ENCODE data around the gene NPIPB6.

Gene NPIPB6

DNA sequence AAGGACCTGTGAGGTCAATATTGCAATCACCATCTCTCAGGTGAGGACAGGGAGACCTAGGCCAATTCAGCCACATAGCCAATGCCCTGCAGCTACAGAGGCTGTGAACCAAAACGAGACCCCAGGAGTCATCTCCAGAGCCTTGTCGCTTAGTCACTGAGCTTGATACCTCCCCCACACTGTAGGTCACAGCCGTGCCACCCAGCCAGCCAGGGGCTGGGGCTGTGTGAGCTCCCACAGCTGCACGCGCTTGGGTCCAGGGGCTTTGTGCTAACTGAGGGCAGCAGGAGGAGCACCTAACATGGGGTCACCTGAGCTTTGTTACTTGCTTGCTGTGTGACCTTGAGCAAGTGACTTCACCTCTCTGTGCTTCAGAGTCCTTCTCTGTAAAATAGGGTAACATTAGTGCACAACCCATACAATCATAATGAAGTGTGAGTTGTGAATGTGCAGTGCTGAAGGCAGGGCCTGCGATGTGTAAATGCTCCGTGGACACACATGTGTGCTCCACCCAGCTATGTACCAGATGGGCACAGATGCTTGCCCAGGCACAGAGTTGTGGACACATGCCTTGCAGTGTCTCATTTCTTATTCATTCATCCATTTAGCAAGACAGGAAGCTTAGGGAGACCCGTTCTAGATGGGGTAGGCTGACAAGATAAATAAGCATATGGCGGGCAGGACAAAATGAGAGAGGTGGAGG lies 45.1 kb downstream of the NPIPB6 start:
- Histone ChIP-seq H3K4me3 (ENCODE audit: low read depth, low read length) (no peak overlapping the region), H2AFZ (ENCODE audit: insufficient read depth, low read length, poor library complexity) (no peak overlapping the region), H4K91ac (ENCODE audit: low read depth, low read length) (no peak overlapping the region), H3K14ac (ENCODE audit: low read length) (no peak overlapping the region), H4K8ac (ENCODE audit: low read depth, low read length) (no peak overlapping the region), H3K9me3 (ENCODE audit: insufficient read depth, low read depth, low read length) (peaks cover 1% of the 10 kb centered on the region), H3K27me3 (ENCODE audit: insufficient read depth, low read length) (no peaks in the 10 kb centered on the region), H3K27ac (ENCODE audit: low read depth, low read length) (no peak overlapping the region), H2BK5ac (ENCODE audit: low read depth, low read length, poor library complexity) (no peak overlapping the region), H3K79me2 (ENCODE audit: control insufficient read depth, insufficient read depth, low read length, poor library complexity) (no peaks in the 10 kb centered on the region), H4K12ac (ENCODE audit: low read depth, low read length) (no peak overlapping the region), H3K4me1 (ENCODE audit: control insufficient read depth in 1 of 2, insufficient read depth in 2 of 2, low read length in 2 of 2) (no peaks in the 10 kb centered on the region), H3K4me2 (ENCODE audit: low read length) (no peak overlapping the region), H3K36me3 (ENCODE audit: control insufficient read depth in 1 of 2, insufficient read depth in 2 of 2, low read length in 2 of 2) (peaks cover 10 to 15% of the 10 kb centered on the region in 2 experiments), H3K18ac (ENCODE audit: low read length) (no peak overlapping the region), H3K23ac (ENCODE audit: low read length) (no peak overlapping the region), H3K79me1 (ENCODE audit: low read length) (no peaks in the 10 kb centered on the region), H3K4ac (ENCODE audit: low read depth, low read length) (no peak overlapping the region), H3K9ac (ENCODE audit: low read length) (no peak overlapping the region), H2BK120ac (ENCODE audit: insufficient read depth, low read length, poor library complexity) (no peak overlapping the region), H2AK5ac (ENCODE audit: low read length) (no peak overlapping the region), H2BK12ac (ENCODE audit: low read length) (no peak overlapping the region)
- DNase-seq, result no peak
- WGBS (ENCODE audit: extremely low coverage, insufficient coverage, insufficient read length), result no CpG with 5 or more reads among the region's 9 CpGs

DNA sequence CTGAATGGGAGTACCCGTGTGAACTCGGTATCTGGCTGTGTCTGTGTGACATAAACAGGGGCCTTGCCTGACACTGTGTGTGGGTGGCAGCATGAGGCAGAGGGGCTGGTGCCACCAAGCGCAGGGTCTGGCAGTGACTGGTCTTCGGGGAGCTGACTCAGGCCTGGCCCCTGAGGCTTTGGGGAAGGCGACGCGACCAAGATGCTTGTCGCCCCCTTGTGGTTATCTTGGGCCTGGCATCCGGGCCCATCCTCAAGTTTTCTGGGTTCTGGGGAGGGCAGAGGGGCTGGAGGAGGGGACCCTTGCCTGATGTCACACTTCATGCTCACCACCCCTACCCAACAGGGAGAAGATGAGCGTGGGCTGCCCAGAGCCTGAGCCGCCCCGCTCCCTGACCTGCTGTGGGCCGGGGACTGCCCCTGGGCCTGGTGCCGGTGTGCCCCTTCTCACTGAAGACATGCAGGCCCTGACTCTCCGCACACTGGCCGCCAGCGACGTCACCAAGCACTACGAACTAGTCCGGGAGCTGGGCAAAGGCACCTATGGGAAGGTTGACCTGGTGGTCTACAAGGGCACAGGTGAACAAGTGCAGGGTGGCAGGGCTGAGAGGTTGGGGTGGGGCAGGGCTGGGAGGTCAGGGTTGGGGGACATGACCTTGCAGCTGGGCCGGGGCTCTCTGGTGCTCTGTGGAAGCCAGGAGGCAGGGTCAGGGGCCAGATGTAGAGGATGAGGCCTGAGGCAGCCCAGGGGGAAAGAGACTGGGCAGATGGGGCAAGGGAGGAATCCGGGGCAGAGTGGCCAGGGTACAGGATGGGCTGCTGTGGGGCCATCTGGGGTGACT lies 46.0 kb downstream of the NPIPB6 start:
- Histone ChIP-seq H3K79me2 (ENCODE audit: control insufficient read depth, insufficient read depth, low read length, poor library complexity) (no peaks in the 10 kb centered on the region), H3K9me3 (ENCODE audit: insufficient read depth, low read depth, low read length) (no peaks in the 10 kb centered on the region)
- no CpG with 5 or more reads among the region's 22 CpGs for WGBS (ENCODE audit: extremely low coverage, insufficient coverage, insufficient read length)

DNA sequence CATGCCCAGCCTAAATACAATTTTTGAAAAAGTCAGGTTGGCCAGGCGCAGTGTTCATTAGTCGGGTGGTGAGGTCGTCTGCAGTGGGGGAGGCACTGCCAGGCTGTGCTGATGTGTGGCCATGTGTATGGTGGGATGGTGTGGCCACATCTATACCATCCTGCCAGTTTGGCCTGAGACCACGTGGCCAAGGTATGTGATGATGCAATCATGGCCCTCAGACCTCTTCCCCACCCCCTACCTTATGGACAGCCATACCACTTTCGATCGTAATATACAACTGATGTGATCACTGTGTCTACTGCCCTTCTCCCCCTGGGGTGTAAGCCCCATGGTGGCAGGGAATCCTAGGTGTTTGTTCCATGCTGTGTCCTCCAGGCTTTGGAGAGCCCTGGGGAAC lies 47.3 kb downstream of the NPIPB6 start:
- peaks cover 10 to 18% of the 10 kb centered on the region in 2 experiments for H3K36me3 ChIP-seq (ENCODE audit: control insufficient read depth in 1 of 2, insufficient read depth in 2 of 2, low read length in 2 of 2)
- no CpG with 5 or more reads among the region's 6 CpGs for WGBS (ENCODE audit: extremely low coverage, insufficient coverage, insufficient read length)
- H3K4me3 ChIP-seq (ENCODE audit: low read depth, low read length), result peak overlapping the region; percentile 47
- H4K91ac ChIP-seq (ENCODE audit: low read depth, low read length), result no peak overlapping the region
- no peak overlapping the region for H2BK120ac ChIP-seq (ENCODE audit: insufficient read depth, low read length, poor library complexity)
- no peaks in the 10 kb centered on the region for H3K27me3 ChIP-seq (ENCODE audit: insufficient read depth, low read length)
- no peak overlapping the region for H3K18ac ChIP-seq (ENCODE audit: low read length)
- no peak overlapping the region for H4K8ac ChIP-seq (ENCODE audit: low read depth, low read length)
- no peaks in the 10 kb centered on the region for H3K79me1 ChIP-seq (ENCODE audit: low read length)
- no peak overlapping the region for H2BK5ac ChIP-seq (ENCODE audit: low read depth, low read length, poor library complexity)
- no peak for DNase-seq
- H3K4me2 ChIP-seq (ENCODE audit: low read length), result no peak overlapping the region
- no peak overlapping the region for H3K27ac ChIP-seq (ENCODE audit: low read depth, low read length)
- H2AFZ ChIP-seq (ENCODE audit: insufficient read depth, low read length, poor library complexity), result no peak overlapping the region
- no peak overlapping the region for H3K23ac ChIP-seq (ENCODE audit: low read length)
- no peak overlapping the region for H3K4ac ChIP-seq (ENCODE audit: low read depth, low read length)
- no peaks in the 10 kb centered on the region for H3K9me3 ChIP-seq (ENCODE audit: insufficient read depth, low read depth, low read length)
- H3K4me1 ChIP-seq (ENCODE audit: control insufficient read depth in 1 of 2, insufficient read depth in 2 of 2, low read length in 2 of 2), result no peaks in the 10 kb centered on the region
- no peak overlapping the region for H3K9ac ChIP-seq (ENCODE audit: low read length)
- no peak overlapping the region for H2AK5ac ChIP-seq (ENCODE audit: low read length)
- H2BK12ac ChIP-seq (ENCODE audit: low read length), result no peak overlapping the region
- no peak overlapping the region for H3K14ac ChIP-seq (ENCODE audit: low read length)
- H3K79me2 ChIP-seq (ENCODE audit: control insufficient read depth, insufficient read depth, low read length, poor library complexity), result no peaks in the 10 kb centered on the region
- no peak overlapping the region for H4K12ac ChIP-seq (ENCODE audit: low read depth, low read length)

More for the DNA sequence above, 46.0 kb downstream of the NPIPB6 start:
- no peak overlapping the region for H2BK5ac ChIP-seq (ENCODE audit: low read depth, low read length, poor library complexity)
- H3K4me2 ChIP-seq (ENCODE audit: low read length), result no peak overlapping the region
- no peak overlapping the region for H2BK120ac ChIP-seq (ENCODE audit: insufficient read depth, low read length, poor library complexity)
- H3K4me1 ChIP-seq (ENCODE audit: control insufficient read depth in 1 of 2, insufficient read depth in 2 of 2, low read length in 2 of 2), result no peaks in the 10 kb centered on the region
- H3K27me3 ChIP-seq (ENCODE audit: insufficient read depth, low read length), result no peaks in the 10 kb centered on the region
- no peak overlapping the region for H3K27ac ChIP-seq (ENCODE audit: low read depth, low read length)
- H4K12ac ChIP-seq (ENCODE audit: low read depth, low read length), result no peak overlapping the region
- no peak overlapping the region for H3K9ac ChIP-seq (ENCODE audit: low read length)
- no peak overlapping the region for H4K8ac ChIP-seq (ENCODE audit: low read depth, low read length)
- H3K36me3 ChIP-seq (ENCODE audit: control insufficient read depth in 1 of 2, insufficient read depth in 2 of 2, low read length in 2 of 2), result peaks cover 10 to 18% of the 10 kb centered on the region in 2 experiments
- H4K91ac ChIP-seq (ENCODE audit: low read depth, low read length), result no peak overlapping the region
- H2AFZ ChIP-seq (ENCODE audit: insufficient read depth, low read length, poor library complexity), result no peak overlapping the region
- H3K4me3 ChIP-seq (ENCODE audit: low read depth, low read length), result no peak overlapping the region
- H3K14ac ChIP-seq (ENCODE audit: low read length), result no peak overlapping the region
- no peak overlapping the region for H3K18ac ChIP-seq (ENCODE audit: low read length)
- no peak overlapping the region for H2AK5ac ChIP-seq (ENCODE audit: low read length)
- no peak overlapping the region for H3K4ac ChIP-seq (ENCODE audit: low read depth, low read length)
- DNase-seq, result peak; percentile 38 to 73
- no peak overlapping the region for H2BK12ac ChIP-seq (ENCODE audit: low read length)
- no peak overlapping the region for H3K23ac ChIP-seq (ENCODE audit: low read length)
- H3K79me1 ChIP-seq (ENCODE audit: low read length), result no peaks in the 10 kb centered on the region

DNA sequence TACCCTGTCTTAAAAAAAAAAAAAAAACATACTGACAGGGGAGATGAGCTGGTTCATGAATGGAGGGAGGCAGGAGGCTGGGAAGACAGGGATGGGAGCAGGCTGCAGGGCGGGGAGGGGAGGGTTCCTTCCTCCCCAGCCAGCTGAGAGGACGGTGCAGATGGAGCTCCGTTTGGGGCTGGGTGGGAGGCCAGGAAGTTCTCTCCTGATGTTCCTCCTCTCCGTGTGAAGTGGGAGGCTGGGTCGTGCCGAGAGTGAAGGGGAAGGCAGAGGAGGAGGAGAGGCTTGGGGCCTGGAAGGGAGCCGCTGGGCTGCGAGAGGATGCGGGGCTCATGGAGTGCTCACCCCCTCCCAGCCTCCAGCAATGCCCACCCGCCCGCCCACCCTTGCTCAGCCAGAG lies 49.7 kb downstream of the NPIPB6 start:
- H4K12ac ChIP-seq (ENCODE audit: low read depth, low read length), result no peak overlapping the region
- H3K23ac ChIP-seq (ENCODE audit: low read length), result no peak overlapping the region
- H3K4ac ChIP-seq (ENCODE audit: low read depth, low read length), result no peak overlapping the region
- no peaks in the 10 kb centered on the region for H3K4me1 ChIP-seq (ENCODE audit: control insufficient read depth in 1 of 2, insufficient read depth in 2 of 2, low read length in 2 of 2)
- H3K14ac ChIP-seq (ENCODE audit: low read length), result no peak overlapping the region
- peaks cover under 1 to 13% of the 10 kb centered on the region in 2 experiments for H3K36me3 ChIP-seq (ENCODE audit: control insufficient read depth in 1 of 2, insufficient read depth in 2 of 2, low read length in 2 of 2)
- no peak overlapping the region for H2BK12ac ChIP-seq (ENCODE audit: low read length)
- H2AFZ ChIP-seq (ENCODE audit: insufficient read depth, low read length, poor library complexity), result no peak overlapping the region
- H3K4me3 ChIP-seq (ENCODE audit: low read depth, low read length), result no peak overlapping the region
- H3K18ac ChIP-seq (ENCODE audit: low read length), result no peak overlapping the region
- H3K79me2 ChIP-seq (ENCODE audit: control insufficient read depth, insufficient read depth, low read length, poor library complexity), result no peaks in the 10 kb centered on the region
- DNase-seq, result no peak
- H2BK5ac ChIP-seq (ENCODE audit: low read depth, low read length, poor library complexity), result no peak overlapping the region
- no peaks in the 10 kb centered on the region for H3K27me3 ChIP-seq (ENCODE audit: insufficient read depth, low read length)
- no CpG with 5 or more reads among the region's 11 CpGs for WGBS (ENCODE audit: extremely low coverage, insufficient coverage, insufficient read length)
- H3K79me1 ChIP-seq (ENCODE audit: low read length), result no peaks in the 10 kb centered on the region
- no peak overlapping the region for H3K27ac ChIP-seq (ENCODE audit: low read depth, low read length)
- H3K9ac ChIP-seq (ENCODE audit: low read length), result no peak overlapping the region
- no peaks in the 10 kb centered on the region for H3K9me3 ChIP-seq (ENCODE audit: insufficient read depth, low read depth, low read length)
- H3K4me2 ChIP-seq (ENCODE audit: low read length), result no peak overlapping the region
- H4K91ac ChIP-seq (ENCODE audit: low read depth, low read length), result no peak overlapping the region
- no peak overlapping the region for H2BK120ac ChIP-seq (ENCODE audit: insufficient read depth, low read length, poor library complexity)
- no peak overlapping the region for H2AK5ac ChIP-seq (ENCODE audit: low read length)
- no peak overlapping the region for H4K8ac ChIP-seq (ENCODE audit: low read depth, low read length)
